Caco-2 (cell line): ENCODE results near the gene NMNAT2. TPM values are rescaled to one million over a fixed set of nuclear protein-coding genes. Genes with fewer than 3 reads are reported as not detected.

Source experiments
- BruUV-seq: library from RNA; stranded (reverse); fragments of 400-500 nt; replicated peaks from 2 replicates; lab custom pipeline; 2021; lab: Mats Ljungman, UMichigan
- CTCF ChIA-PET: fragments of 300-600 bp; sonication (Branson Sonifier 250); formaldehyde crosslinking; loops from one replicate; lab custom pipeline; 2022; ENCODE audit warnings: antibody characterized with exemption; lab: Charles Lee
- POLR2A ChIA-PET: fragments of 300-600 bp; sonication (Branson Sonifier 250); formaldehyde crosslinking; loops from one replicate; lab custom pipeline; 2022; ENCODE audit warnings: antibody characterized with exemption; lab: Charles Lee
- DNase-seq, 2 experiments: peaks; one replicate each; pipeline versions ENCODE4 v3.0.0 to v3.0.0-alpha.2; 2020 to 2022
- H3K27me3 ChIP-seq: replicated peaks from 2 replicates; pipeline ENCODE4 v1.6.0; 2011; ENCODE audit warnings: low read length; ENCODE audit not compliant: control insufficient read depth, insufficient read depth
- H3K36me3 ChIP-seq: 2 replicates; pipeline ENCODE4 v1.5.1; 2011; ENCODE audit warnings: low read length; ENCODE audit not compliant: control insufficient read depth, insufficient read depth
- H3K4me1 ChIP-seq: fragments of 250-450 bp; sonication (Bioruptor Pico); 2 replicates; pipeline ENCODE4 v1.5.1; 2020; ENCODE audit warnings: mild to moderate bottlenecking
- H3K4me3 ChIP-seq: 2 replicates; pipeline ENCODE4 v1.5.1; 2011; ENCODE audit warnings: low read depth, mild to moderate bottlenecking, control low read depth, low read length
- H3K9me3 ChIP-seq: fragments of 250-450 bp; sonication (Bioruptor Pico); 2 replicates; pipeline ENCODE4 v1.5.1; 2020; ENCODE audit warnings: mild to moderate bottlenecking, moderate library complexity
- H3K27ac Mint-ChIP-seq: one replicate; pipeline ENCODE4 v1.8.0; 2022; ENCODE audit warnings: mixed read lengths; ENCODE audit not compliant: unreplicated experiment
- H3K27me3 Mint-ChIP-seq: one replicate; pipeline ENCODE4 v1.8.0; 2022; ENCODE audit warnings: mixed read lengths; ENCODE audit not compliant: insufficient read depth, unreplicated experiment
- H3K36me3 Mint-ChIP-seq: one replicate; pipeline ENCODE4 v1.8.0; 2022; ENCODE audit warnings: mild to moderate bottlenecking, mixed read lengths; ENCODE audit not compliant: insufficient read depth, unreplicated experiment
- H3K4me1 Mint-ChIP-seq: one replicate; pipeline ENCODE4 v1.8.0; 2022; ENCODE audit warnings: low read depth, mixed read lengths; ENCODE audit not compliant: unreplicated experiment
- H3K4me3 Mint-ChIP-seq: one replicate; pipeline ENCODE4 v1.8.0; 2022; ENCODE audit warnings: mild to moderate bottlenecking, moderate library complexity, mixed read lengths; ENCODE audit not compliant: unreplicated experiment
- H3K9me3 Mint-ChIP-seq: one replicate; pipeline ENCODE4 v1.8.0; 2022; ENCODE audit warnings: mixed read lengths; ENCODE audit not compliant: unreplicated experiment
- intact Hi-C: fragments of 100-400 bp; cut with micrococcal nuclease; formaldehyde crosslinking; loops from one replicate; pipeline ENCODE4 v1.10.0; 2022; ENCODE audit not compliant: unreplicated experiment
- total RNA-seq: library from RNA; stranded (reverse); gene quantifications from 2 replicates; pipeline ENCODE4 v1.2.3, GENCODE V29; 2022
- TF ChIP-seq, protein P1 (sequence below), 2 experiments: fragments of 200-600 bp in 1 of 2; IDR thresholded peaks; 1 replicate in 1 of 2; 2 replicates in 1 of 2; pipeline versions ENCODE4 v1.5.1 to v1.8.0; 2011 to 2022; ENCODE audit warnings: antibody characterized with exemption in 1 of 2, control low read depth in 1 of 2, inconsistent platforms in 1 of 2, low read depth in 1 of 2, low read length in 1 of 2, mild to moderate bottlenecking in 1 of 2, moderate library complexity in 1 of 2; ENCODE audit not compliant: insufficient read depth in 1 of 2, severe bottlenecking in 1 of 2, unreplicated experiment in 1 of 2

NMNAT2 gene
- total RNA-seq, 1 experiment from 2014 or later = 16.4 TPM

- Mint-ChIP-seq H3K9me3 (no peaks in the 10 kb centered on the region), H3K36me3 (peaks cover 7% of the 10 kb centered on the region), H3K27ac (no peak overlapping the region), H3K27me3 (no peaks in the 10 kb centered on the region), H3K4me1 (peaks cover 28% of the 10 kb centered on the region), H3K4me3 (no peak overlapping the region)
- Histone ChIP-seq H3K4me3 (no peak overlapping the region), H3K9me3 (no peaks in the 10 kb centered on the region), H3K27me3 (no peaks in the 10 kb centered on the region), H3K36me3 (no peaks in the 10 kb centered on the region), H3K4me1 (peaks cover 32% of the 10 kb centered on the region)
- no TSS peak for BruUV-seq
- intact Hi-C loops = no loop called here
- CTCF ChIA-PET = interaction anchor here (0.6 kb wide), 1 partner anchor 58 kb away, joined by 6 read pairs; no protein-coding TSS in a partner anchor
- POLR2A ChIA-PET = no interaction called here
- no peak for DNase-seq
- TF ChIP-seq, protein P1, sequence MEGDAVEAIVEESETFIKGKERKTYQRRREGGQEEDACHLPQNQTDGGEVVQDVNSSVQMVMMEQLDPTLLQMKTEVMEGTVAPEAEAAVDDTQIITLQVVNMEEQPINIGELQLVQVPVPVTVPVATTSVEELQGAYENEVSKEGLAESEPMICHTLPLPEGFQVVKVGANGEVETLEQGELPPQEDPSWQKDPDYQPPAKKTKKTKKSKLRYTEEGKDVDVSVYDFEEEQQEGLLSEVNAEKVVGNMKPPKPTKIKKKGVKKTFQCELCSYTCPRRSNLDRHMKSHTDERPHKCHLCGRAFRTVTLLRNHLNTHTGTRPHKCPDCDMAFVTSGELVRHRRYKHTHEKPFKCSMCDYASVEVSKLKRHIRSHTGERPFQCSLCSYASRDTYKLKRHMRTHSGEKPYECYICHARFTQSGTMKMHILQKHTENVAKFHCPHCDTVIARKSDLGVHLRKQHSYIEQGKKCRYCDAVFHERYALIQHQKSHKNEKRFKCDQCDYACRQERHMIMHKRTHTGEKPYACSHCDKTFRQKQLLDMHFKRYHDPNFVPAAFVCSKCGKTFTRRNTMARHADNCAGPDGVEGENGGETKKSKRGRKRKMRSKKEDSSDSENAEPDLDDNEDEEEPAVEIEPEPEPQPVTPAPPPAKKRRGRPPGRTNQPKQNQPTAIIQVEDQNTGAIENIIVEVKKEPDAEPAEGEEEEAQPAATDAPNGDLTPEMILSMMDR (IDR thresholded peaks at IDR 0.05; ENCODE audit: insufficient read depth in 1 of 2, low read depth in 1 of 2, low read length in 1 of 2, severe bottlenecking in 1 of 2, unreplicated experiment in 1 of 2) = no peak
These were observed 150.3 kb downstream of the NMNAT2 start for GRCh38 chr1:183267646-183268431.

DNA sequence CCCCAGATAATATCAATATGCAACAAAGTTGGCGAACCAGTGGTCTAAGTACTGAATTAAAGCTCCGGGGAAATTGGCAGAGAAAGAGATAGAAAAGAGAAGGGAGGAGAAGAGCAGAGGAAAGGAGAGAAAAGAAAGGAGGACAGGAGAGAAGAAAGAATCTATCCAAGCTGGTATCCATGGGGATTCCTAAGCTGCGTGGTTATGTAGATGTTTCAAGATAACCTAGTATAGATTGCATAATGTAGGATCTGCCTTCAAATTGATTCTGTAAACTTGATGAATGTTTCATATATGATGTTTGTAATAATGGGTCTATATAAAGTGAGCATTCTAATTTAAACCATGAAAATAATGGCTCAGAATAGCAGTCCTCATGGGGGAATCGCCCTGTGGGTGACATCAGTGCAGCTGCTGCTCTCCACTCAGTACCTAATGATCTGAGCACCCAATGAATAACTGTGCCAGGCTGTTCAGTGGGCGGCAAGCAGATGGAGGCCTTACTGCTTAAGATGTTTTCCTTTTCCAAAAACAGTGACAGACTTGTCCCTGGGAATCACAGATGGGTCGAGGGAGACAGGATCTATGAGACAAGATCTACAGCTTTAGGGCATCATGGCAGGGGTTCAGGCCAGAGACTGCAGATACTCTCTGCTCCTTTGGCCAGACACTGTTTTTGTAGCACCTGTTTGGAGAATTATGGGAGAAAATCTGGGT, 154.1 kb downstream of the NMNAT2 start:
- POLR2A ChIA-PET = no interaction called here
- Histone ChIP-seq H3K4me3 (no peak overlapping the region), H3K4me1 (no peaks in the 10 kb centered on the region), H3K27me3 (no peaks in the 10 kb centered on the region), H3K9me3 (no peaks in the 10 kb centered on the region), H3K36me3 (no peaks in the 10 kb centered on the region)
- intact Hi-C loops = no loop called here
- DNase-seq = no peak
- H3K27me3 Mint-ChIP-seq = no peaks in the 10 kb centered on the region
- H3K4me1 Mint-ChIP-seq = peaks cover 6% of the 10 kb centered on the region
- no peaks in the 10 kb centered on the region for H3K9me3 Mint-ChIP-seq
- CTCF ChIA-PET = no interaction called here
- no peak overlapping the region for H3K4me3 Mint-ChIP-seq
- no peaks in the 10 kb centered on the region for H3K36me3 Mint-ChIP-seq
- TF ChIP-seq, protein P1 (IDR thresholded peaks at IDR 0.05; ENCODE audit: insufficient read depth in 1 of 2, low read depth in 1 of 2, low read length in 1 of 2, severe bottlenecking in 1 of 2, unreplicated experiment in 1 of 2) = no peak
- BruUV-seq = no TSS peak
- no peak overlapping the region for H3K27ac Mint-ChIP-seq

DNA sequence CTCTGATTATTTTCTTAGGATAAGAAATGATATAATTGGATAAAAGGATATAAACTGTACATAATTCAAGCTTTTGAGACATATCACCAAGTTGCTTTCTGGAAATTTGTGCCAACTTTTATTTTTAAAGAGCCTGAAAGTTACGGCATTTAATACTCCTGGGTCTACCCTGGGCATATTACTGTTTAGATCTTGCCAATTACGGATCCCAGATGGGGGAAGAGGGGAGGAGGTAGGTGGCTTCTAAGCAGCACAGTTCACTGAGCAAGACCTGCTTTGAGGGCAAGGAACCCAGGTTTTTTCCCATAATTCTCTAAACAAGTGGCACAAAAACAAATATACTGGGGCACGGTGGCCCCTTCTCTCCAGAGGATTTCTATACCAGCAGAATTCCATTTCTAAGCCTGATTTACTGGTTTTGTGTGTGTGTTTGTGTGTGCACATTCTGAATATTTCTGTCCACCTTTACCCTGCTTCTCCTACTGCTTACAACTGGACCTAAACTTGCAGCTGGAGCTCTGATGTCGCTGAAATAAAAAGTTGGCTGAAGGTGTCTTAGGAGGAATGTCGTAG, 155.5 kb downstream of the NMNAT2 start:
- Mint-ChIP-seq H3K4me3 (no peak overlapping the region), H3K27ac (no peak overlapping the region), H3K4me1 (peaks cover 6% of the 10 kb centered on the region), H3K27me3 (no peaks in the 10 kb centered on the region), H3K36me3 (no peaks in the 10 kb centered on the region), H3K9me3 (no peaks in the 10 kb centered on the region)
- no TSS peak for BruUV-seq
- H3K4me1 ChIP-seq = no peaks in the 10 kb centered on the region
- TF ChIP-seq, protein P1 (IDR thresholded peaks at IDR 0.05; ENCODE audit: insufficient read depth in 1 of 2, low read depth in 1 of 2, low read length in 1 of 2, severe bottlenecking in 1 of 2, unreplicated experiment in 1 of 2) = no peak
- H3K36me3 ChIP-seq = no peaks in the 10 kb centered on the region
- no peaks in the 10 kb centered on the region for H3K27me3 ChIP-seq
- H3K4me3 ChIP-seq = no peak overlapping the region
- DNase-seq = no peak
- ChIA-PET POLR2A (no interaction called here), CTCF (no interaction called here)
- no peaks in the 10 kb centered on the region for H3K9me3 ChIP-seq
- intact Hi-C loops = no loop called here
